GM19395 (cell line): ENCODE data around the gene KDM5B.
"Not testable (repeated sequence)": the region's sequence is repeated elsewhere in the genome, so short reads cannot be mapped to it uniquely, and the experiment has no call there.

Experiments
- ATAC-seq: cut with Tn5 transposase; IDR thresholded peaks from one replicate; pipeline ENCODE4 v1.9.1; 2021; ENCODE audit warnings: mild to moderate bottlenecking, moderate library complexity; ENCODE audit not compliant: unreplicated experiment

The KDM5B gene

DNA sequence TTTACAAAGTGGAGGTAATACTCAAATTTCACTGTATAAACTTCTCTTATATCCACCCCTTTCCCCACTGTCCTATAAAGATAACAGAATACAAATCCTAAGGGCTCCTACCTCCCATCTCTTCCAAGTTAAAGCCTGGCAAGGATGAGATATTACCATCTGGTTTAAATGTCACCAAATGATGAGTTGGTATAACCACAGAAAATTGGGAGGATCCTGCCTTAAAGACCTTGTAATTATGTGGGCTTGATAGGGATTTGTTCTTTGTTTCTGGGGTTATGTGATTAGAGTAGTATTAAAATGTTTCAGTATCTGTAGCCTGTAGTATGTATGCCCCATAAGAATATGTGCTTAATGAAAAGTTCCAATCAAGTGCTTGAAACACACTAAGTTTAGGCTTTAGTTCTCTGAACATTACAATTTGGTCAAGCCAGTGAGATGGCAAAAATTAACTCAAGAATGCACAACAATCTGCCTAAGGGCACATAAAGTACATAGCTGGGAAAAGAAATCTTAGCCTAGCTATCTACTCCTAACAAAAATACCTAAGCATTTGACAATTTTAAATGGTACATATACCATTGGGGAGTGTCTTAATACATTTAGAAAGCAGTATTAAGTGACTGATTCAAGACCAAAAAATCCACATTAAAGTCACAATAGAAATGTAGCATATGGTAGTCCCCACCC, 14.0 kb downstream of the KDM5B start:
- ATAC-seq = no peak

DNA sequence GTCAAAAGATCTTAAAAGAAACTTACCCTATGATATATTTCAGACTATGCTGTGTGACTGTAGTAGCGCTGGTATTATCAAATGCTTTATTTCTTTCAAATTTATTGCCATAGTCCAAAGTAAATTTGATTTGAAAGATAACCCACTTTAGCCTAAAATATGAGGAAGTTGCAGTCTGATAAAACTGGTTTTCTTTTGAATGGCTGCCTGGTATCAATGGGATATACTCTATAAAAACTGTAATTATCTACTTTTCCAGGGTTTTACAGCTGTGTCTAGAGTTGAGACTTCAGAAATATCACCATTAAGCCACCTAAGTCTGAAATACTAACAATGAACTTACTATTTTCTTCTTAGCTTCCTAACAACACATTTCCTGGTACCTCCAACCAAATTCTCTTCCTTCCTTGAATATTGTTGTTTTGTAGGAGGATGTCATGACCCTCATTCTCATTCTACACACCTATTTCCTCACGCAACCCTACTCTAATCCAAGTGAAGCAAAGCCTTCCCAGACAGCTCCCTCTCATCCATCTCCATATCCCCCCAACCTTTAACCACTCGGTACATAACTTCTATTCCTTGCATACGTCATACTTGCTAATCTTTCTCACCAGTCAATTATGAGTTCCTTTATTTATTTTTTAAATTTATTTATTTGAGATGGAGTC, 17.0 kb downstream of the KDM5B start:
- ATAC-seq = no peak

DNA sequence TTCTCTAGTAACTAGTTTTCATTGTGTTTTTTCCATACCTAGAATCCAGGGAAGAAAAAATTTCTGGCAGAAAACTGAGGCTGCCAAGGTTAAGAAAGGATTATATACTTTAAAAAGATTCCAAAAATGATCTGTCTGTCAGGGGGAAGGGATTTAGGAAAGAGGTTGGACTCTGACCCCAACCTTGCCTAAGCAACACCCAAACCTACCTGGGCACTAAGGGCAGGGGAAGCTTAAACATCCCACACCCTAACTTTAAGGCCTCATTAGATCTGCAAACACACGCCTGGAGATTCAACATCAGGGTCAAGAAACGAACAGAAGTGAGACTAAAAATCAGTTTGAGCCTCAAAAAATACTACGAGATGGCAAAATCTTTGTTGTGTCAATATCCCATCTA, 19.4 kb downstream of the KDM5B start:
- ATAC-seq = no peak

DNA sequence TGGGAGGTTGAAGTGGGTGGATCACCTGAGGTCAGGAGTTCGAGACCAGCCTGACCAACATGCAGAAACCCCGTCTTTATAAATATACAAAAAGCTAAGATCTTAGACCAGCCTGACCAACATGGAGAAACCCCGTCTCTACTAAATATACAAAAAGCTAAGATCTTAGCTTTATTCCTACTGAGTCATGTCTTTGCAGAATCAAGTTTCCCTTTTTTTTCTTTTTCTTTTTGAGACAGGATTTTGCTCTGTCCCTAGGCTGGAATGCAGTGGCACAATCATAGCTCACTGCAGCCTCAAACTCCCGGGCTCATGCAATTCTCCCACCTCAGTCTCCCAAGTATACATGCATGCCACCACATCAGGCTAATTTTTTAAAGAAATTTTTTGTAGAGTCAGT, 21.4 kb downstream of the KDM5B start:
- ATAC-seq = no peak

DNA sequence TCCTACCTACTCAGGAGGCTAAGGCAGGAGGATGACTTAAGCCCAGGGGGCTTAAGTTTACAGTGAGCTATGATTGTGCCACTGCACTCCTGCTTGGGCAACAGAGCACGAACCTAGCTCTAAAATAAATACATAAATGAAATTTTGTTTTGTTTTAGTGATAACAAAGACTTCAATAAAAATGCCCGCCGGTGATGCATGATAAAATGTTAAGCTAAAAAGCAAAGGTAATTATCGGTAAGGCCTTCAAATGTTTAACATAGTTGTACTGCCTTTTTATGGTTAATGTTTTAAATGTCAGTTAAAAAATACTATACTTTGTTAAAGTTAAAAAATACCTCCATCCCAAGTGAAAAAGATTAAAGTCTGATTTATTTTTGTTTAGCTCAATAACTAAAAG, 27.0 kb downstream of the KDM5B start:
- no peak for ATAC-seq

DNA sequence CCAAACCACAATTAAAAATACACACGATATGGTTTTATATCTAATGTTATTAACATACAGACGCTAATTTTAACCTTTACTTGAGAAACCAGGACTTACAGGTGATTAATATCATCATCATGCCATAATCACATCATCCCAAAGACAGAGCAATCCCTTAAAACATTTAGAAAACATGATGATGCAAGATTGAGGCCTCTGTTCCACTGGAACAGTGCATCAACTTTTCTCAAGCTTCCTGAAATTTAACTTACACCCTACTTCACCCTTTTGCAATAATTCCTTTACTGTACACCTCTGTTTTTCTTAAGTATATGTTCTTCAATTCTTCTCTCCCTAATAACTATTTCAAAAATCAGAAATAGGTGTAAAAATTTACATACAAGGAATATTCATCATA, 38.1 kb downstream of the KDM5B start:
- no peak for ATAC-seq

DNA sequence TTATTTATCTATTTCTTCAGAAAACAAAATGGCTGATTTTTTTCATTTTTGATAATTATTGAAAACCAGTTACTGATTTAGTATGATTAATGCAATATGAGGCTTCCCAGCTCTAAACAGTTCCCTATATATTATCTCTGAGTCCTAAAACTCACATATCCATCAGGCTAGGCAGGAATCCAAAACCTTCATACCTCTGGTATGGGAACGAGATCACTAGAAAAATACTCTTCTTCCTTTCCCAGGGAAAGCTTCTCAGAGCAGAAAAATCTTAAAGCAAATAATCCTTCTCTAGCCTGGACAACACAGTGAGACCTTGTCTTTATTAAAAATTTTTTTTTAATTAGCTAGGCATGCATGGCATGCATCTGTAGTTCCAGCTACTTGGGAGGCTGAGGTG, 42.5 kb downstream of the KDM5B start:
- ATAC-seq = no peak

DNA sequence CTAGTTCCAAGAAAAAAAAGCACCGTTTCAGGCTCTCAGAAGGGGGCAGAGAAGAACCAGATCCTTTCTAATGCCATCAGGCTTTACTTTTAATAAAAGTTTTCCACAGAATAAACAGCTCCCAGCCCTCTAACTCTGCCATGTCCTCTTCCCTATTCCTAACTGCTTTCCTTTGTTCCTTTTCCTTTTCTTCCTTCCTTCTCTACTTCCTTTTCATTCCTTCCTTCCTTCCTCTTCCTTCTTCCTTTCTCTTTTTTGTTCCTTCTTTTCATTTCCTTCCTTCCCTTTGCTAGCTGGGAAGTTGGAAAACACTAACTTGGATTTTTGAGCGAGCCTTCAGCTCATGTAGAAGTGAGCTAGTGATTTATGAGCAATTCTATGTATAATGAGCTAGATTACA, 46.2 kb downstream of the KDM5B start:
- no peak for ATAC-seq

DNA sequence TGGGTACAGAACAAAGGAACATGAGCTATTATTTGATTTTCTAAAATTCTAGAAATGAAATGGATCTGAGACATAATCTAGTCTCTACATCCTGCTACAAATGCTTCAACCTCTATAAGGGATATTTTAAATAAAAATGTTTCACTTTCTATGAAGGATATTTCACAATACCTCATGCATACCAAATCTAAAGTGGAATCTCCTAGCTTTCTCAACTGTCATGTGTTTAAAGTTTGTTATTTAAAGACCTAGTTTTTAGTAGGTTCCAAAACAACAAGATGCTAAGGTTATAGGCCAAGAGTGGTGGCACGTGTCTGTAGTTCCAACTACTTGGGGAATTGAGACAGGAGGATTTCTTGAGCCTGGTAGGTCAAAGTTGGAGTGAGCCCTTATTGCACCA, 47.6 kb downstream of the KDM5B start:
- ATAC-seq = no peak

DNA sequence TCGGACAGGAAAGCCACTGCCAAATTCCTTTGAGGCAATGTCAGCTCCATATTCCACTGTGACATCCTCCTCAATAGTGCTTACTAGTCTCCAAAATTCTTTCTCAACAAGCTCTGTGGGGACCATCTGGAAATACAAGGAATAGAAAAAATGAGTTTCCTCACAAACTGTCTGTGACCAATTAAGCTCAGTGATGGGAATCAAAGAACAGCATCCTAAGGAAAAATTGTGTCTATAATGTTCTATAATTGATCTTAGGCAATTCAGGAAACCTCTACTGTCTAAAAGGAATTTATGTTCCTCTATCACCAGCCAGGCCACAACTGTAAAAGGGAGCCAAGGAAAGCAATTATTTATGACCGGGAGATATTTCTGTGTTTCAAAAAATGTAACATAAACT, 51.8 kb downstream of the KDM5B start:
- ATAC-seq = no peak

DNA sequence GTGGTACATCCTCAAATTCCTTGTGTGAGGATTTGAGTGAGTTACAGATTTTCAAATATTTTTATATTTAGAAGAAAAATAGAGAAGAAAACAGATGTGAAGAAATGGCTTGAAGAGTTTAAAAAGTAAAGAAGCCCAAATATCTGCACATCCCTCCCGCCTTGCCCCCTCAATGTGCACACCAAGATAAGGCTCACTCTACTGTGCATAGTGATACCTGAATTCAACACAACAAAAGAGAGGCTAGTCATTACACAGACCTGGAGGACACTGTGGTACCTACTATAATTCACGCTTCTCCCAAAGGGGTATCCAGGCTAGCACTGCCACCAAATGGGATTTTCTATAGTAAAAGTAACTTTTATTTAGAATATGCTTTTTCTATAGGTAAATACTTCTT, 53.9 kb downstream of the KDM5B start:
- ATAC-seq = no peak

DNA sequence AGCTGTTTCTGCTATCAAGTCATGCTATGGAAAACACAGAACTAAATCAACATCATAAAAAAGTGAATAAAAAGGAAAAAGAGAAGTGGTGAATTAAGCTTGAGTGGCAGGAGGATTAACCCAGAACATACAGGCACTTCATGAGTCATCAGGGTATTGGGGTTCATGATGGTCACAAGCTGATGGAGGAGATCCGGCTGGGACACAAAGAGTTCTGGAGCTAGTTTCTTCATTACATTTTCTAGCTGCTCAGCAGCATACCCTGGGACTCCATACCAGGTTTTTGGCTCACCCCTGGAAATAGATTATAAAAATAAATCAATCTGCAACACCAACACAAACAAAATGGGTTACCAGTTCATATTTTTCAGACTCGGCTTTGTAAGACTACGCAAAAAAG, 55.4 kb downstream of the KDM5B start:
- no peak for ATAC-seq

DNA sequence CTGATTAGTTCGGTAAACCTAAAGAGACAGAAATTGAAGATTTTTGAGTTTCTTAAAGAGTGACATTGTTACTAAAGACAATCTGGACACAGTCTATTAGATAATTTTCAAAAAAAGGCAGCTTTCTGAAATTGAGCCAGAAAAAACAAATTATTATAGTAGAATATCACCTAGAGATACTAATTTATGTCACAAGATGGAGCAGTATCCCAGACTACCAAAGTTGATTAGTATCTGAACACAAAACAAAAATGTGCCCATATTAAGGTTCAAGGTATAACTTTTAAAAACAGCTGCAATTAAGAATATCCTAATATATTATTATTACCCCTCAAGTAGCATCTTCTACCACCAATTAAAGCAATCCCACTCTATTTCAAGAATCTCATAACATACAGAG, 57.5 kb downstream of the KDM5B start:
- no peak for ATAC-seq

DNA sequence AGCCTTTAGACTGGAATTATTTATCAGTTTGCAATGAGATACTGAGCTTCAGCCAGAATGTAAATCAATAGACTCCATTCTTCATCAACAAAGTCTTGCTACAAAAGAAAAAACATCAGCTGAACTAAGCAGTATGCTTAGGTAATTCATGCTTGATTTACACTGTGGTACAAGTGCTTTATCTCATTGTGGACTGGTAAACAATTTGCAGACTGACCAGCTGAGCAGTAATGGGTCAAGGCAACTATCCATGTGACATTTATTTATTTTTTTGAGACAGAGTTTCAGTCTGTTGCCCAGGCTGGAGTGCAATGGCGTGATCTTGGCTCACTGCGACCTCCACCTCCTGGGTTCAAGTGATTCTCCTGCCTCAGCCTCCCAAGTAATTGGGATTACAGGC, 58.2 kb downstream of the KDM5B start:
- ATAC-seq = no peak

DNA sequence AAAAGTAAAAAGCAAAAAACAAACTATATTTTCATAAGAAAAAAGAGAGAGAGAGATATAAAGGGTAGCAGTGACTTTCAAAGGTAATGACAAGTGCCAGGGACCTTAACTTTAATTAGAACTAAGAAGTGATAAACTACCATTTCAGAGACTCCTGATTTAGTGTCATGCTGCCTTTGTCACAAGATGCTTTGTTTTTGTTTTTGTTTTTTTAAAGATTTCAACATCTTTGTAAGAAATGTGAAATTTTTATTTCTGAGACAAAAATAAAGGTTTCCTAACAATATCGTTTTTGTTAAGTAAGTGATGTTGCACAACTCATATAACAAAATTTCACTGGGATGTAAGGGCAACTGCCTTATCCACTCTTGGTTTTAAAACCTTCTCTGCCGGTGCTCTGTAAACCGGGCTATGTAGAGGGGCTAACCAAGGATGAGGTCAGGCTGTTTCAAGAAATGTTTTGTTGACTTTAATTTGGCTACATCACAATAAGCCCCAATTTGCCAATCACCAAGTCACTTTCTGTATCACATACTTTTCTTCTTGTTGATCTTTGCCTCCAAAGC, 62.8 kb downstream of the KDM5B start:
- ATAC-seq = no peak

DNA sequence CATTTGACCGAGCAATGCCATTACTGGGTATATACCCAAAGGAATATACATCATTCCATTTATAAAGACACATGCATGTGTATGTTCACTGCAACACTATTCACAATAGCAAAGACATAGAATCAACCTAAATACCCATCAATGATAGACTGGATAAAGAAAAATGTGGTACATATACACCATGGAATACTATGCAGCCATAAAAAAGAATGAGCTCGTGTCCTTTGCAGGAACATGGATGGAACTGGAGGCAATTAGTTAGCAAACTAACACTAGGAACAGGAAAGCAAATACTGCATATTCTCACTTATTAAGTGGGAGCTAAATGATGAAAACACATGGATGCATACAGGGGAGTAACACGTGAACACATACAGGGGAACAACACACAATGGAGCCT, 63.5 kb downstream of the KDM5B start:
- not testable (repeated sequence) for ATAC-seq

DNA sequence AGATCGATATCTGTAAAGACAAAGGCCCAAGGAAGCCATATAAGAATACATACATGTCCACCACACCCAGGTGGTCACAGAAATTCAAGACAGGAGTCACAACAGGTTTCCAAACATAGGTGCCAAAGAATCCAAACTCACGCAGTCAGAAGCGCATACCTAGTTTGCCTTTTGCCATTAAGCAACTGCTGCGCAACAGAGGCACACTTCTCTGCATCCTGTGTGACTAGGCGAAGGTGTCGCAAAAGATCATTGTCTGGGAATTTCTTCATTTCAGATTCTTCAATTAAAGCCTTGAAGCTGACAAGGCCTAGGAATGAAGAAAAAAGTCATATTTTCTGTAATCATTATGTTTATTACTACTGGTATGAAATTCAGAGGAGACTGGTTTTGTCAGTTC, 65.7 kb downstream of the KDM5B start:
- no peak for ATAC-seq

DNA sequence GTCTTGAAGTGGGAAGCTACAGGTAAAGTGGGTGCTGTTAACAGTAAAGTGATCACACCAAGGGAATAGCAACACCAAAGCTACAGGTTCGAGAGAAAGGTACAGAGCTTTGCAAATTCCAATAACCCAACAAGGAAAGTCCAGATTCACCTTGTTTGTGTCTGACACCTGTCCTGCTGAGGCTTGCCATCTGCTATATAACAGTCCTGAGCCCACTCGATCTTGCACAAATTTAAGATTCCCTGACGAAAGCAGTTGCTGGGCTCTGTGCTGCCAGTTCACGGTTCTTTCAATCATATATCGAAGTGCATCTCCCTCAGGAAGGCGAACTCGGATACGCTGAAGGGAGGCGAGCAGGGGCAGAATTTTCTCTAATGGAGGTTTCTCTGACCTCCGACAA, 75.0 kb downstream of the KDM5B start:
- no peak for ATAC-seq

DNA sequence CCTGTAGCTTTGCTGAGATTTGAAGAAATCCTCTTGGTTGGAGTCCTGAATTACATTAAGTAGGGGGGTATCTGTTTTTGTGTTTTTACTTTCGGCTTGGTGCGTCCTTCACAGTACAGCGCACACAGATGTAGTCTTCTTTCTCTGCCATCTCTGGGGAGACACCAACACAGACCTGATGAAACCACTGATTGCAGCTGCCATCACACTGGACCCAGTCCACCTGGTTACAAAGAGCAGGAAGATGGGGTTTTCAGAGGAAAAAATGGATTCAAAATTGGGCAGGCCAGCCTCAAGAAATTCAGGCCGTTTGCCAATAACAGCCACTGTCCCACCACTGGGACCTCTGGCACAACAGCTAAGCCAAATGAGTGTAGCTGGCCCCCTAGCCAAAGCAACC, 79.3 kb downstream of the KDM5B start:
- ATAC-seq = no peak

DNA sequence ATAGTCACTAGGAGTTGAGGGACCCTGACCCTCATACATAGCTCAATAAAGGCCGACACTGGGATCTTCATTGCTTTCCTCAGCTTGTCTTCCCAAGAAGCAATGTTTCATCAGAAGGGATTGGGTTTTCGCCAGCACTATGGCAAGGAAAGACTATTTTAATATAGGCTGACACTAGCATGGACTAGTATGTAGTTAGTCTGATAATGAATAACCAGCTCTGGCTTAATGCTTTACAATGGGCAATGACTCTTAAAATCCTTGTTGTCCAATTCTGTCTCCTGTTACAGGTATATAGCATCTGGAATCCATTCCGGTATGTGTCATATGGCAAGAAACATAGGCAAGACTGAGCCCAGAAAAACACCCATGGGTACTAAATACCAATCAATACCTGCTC, 82.7 kb downstream of the KDM5B start:
- no peak for ATAC-seq

DNA sequence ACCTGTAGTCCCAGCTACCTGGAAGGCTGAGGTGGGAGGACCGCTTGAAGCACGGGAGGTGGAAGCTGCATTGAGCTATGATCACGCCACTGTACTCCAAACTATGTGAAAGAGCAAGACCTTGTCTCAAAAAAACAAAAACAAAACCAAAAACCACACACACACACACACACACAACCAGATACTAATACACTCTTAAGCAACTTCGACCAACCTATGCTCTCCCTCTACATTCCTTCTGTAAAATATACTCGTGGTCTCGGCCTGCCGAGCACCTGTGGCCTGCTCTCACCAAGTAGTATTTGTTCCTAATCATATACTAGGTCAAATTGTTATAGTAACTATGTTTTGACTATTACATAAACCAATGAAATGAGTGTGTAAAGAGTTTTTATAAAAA, 84.5 kb downstream of the KDM5B start:
- no peak for ATAC-seq

DNA sequence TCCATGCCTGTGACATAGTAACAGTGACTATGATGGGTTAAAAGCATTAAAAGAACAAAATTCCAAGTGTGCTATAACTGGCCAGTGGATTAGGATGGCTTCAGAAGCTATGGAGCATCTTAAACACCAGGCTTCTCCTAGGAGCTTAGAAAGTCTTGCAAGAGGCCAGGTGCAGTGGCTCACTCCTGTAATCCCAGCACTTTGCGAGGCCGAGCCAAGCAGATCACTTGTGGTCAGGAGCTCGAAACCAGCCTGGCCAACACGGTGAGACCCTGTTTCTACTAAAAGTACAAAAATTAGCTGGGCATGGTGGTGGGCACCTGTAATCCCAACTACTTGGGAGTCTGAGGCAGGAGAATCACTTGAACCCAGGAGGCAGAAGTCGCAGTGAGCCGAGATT, 85.2 kb downstream of the KDM5B start:
- ATAC-seq = not testable (repeated sequence)

DNA sequence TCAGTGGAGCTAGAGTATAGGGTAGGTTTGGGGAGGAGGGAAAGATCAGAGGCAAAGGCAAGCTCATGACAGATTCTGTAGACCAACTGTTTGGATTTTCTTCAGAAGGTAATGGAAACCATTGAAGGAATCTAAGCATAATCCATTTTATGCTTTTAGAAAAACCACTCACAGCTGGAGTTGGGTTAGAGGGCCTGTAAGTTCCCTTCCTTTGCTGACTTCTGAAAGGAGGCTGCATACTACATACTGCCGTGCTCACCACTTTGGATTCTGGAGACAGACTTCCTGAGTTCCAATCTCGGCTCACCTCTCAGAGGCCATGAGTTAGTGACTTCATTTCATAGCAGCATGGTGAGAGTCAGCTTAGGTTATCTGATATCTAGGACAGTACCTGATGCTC, 91.6 kb downstream of the KDM5B start:
- no peak for ATAC-seq
